Karpas-422 (cell line): Measurements from ENCODE around the gene ERCC6L2. TPM values are rescaled to one million over a fixed set of nuclear protein-coding genes. Genes with fewer than 3 reads are reported as not detected.

Experiments used
- DNase-seq: peaks from one replicate; pipeline ENCODE4 v3.0.0-alpha.2; 2015
- H2AFZ ChIP-seq: fragments of 200-600 bp; sonication (generic); 2 replicates; pipeline ENCODE4 v1.6.1; 2014; ENCODE audit warnings: antibody characterized with exemption, low read length, mixed read lengths
- H3K27ac ChIP-seq: fragments of 200-600 bp; sonication (generic); 2 replicates; pipeline ENCODE4 v1.5.1; 2014; ENCODE audit warnings: mild to moderate bottlenecking, low read length, moderate library complexity
- H3K27me3 ChIP-seq: fragments of 200-600 bp; sonication (generic); 2 replicates; pipeline ENCODE4 v1.6.1; 2014; ENCODE audit warnings: low read length, mixed read lengths
- H3K36me3 ChIP-seq: fragments of 200-600 bp; sonication (generic); 2 replicates; pipeline ENCODE4 v1.6.1; 2014; ENCODE audit warnings: low read length, mixed read lengths; ENCODE audit not compliant: insufficient read depth
- H3K4me1 ChIP-seq: fragments of 200-600 bp; sonication (generic); 2 replicates; pipeline ENCODE4 v1.6.1; 2014; ENCODE audit warnings: mild to moderate bottlenecking, low read length, mixed read lengths
- H3K4me2 ChIP-seq: fragments of 200-600 bp; sonication (generic); 2 replicates; pipeline ENCODE4 v1.6.1; 2014; ENCODE audit warnings: low read length, low read depth, mild to moderate bottlenecking; ENCODE audit not compliant: poor library complexity, severe bottlenecking
- H3K4me3 ChIP-seq: fragments of 200-600 bp; sonication (generic); 2 replicates; pipeline ENCODE4 v1.5.1; 2014; ENCODE audit warnings: mild to moderate bottlenecking, antibody characterized with exemption, low read length, mixed read lengths
- H3K79me2 ChIP-seq: fragments of 200-600 bp; sonication (generic); 2 replicates; pipeline ENCODE4 v1.6.1; 2014; ENCODE audit warnings: mild to moderate bottlenecking, low read length, mixed read lengths
- H3K9ac ChIP-seq: fragments of 200-600 bp; sonication (generic); 2 replicates; pipeline ENCODE4 v1.6.0; 2014; ENCODE audit warnings: low read length
- H3K9me2 ChIP-seq: fragments of 200-600 bp; sonication (generic), shearing (Covaris generic); replicated peaks from 2 replicates; pipeline ENCODE4 v1.6.0; 2014; ENCODE audit warnings: mild to moderate bottlenecking, low read length, moderate library complexity; ENCODE audit not compliant: insufficient read depth
- H3K9me3 ChIP-seq: fragments of 300-700, 200-600 bp; sonication (generic); 2 replicates; pipeline ENCODE4 v1.6.1; 2014; ENCODE audit warnings: low read length, mixed read lengths
- H4K20me1 ChIP-seq: fragments of 200-600 bp; sonication (generic); 2 replicates; pipeline ENCODE4 v1.6.1; 2014; ENCODE audit warnings: mild to moderate bottlenecking, antibody characterized with exemption, low read length, low read depth; ENCODE audit not compliant: insufficient read depth
- total RNA-seq: library from RNA; depleted of rRNA; stranded (reverse); fragments of >200 nt; shearing (Covaris generic); gene quantifications from 2 replicates; pipeline ENCODE4 v1.2.3, GENCODE V29; 2014; ENCODE audit warnings: low replicate concordance

ERCC6L2 gene
- total RNA-seq, 1 experiment from 2014 or later, result 54.1 TPM

DNA sequence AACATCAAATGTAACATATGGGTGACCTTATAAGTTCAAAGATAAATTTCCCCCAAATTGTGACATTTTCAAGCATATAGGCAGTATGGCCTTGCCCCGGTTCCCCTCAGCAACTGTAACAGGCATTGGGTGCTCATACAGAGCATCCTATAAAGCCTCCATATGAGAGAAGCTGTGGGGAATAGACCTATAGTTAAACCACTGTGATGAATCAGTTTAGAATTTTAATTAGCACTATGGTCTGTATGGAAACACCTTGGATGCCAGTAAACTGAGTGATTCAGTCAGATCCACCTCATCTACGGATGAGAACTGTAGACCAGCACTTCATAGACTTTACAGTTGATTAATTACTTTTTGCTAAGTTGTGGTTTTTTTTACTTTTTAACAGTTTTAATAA lies 79.4 kb downstream of the ERCC6L2 start:
- H3K27me3 ChIP-seq, result no peaks in the 10 kb centered on the region
- H2AFZ ChIP-seq, result no peak overlapping the region
- no peaks in the 10 kb centered on the region for H4K20me1 ChIP-seq
- no peak overlapping the region for H3K4me3 ChIP-seq
- no peaks in the 10 kb centered on the region for H3K79me2 ChIP-seq
- peaks cover 7% of the 10 kb centered on the region; the same call in 1 of the 2 replicates for H3K9me3 ChIP-seq
- H3K4me1 ChIP-seq, result no peaks in the 10 kb centered on the region
- H3K4me2 ChIP-seq, result no peak overlapping the region
- no peaks in the 10 kb centered on the region for H3K9me2 ChIP-seq
- H3K36me3 ChIP-seq, result peaks cover 20% of the 10 kb centered on the region
- no peak overlapping the region for H3K9ac ChIP-seq
- no peak overlapping the region for H3K27ac ChIP-seq
- no peak for DNase-seq

DNA sequence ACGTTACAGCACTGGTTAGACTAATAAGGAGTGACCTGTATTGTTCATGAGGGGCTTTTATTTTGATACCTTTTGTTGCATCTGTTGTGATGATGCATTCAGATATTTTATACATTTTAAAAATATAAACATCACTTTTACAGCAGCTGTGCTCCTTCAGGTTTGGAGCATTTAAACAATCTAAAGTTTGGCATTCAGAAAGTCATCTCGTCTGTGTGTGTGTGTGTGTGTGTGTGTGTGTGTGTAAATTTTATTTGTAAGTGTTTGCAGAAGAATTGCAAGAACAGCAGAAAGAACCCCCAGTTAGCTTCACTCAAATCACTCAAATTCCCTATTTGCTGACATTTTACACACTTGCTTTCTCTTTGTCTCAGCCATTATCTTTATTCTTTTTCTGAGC lies 87.4 kb downstream of the ERCC6L2 start:
- DNase-seq, result no peak
- H3K27ac ChIP-seq, result no peak overlapping the region
- H3K9me3 ChIP-seq, result no peaks in the 10 kb centered on the region
- no peak overlapping the region for H3K4me3 ChIP-seq
- no peaks in the 10 kb centered on the region for H3K4me1 ChIP-seq
- H3K4me2 ChIP-seq, result no peak overlapping the region
- no peaks in the 10 kb centered on the region for H4K20me1 ChIP-seq
- H3K79me2 ChIP-seq, result no peaks in the 10 kb centered on the region
- no peak overlapping the region for H2AFZ ChIP-seq
- 0 out of 2 replicates have a peak, but pooled peaks cover 2% of the 10 kb centered on the region for H3K36me3 ChIP-seq
- H3K9ac ChIP-seq, result no peak overlapping the region
- no peaks in the 10 kb centered on the region for H3K9me2 ChIP-seq
- no peaks in the 10 kb centered on the region for H3K27me3 ChIP-seq

DNA sequence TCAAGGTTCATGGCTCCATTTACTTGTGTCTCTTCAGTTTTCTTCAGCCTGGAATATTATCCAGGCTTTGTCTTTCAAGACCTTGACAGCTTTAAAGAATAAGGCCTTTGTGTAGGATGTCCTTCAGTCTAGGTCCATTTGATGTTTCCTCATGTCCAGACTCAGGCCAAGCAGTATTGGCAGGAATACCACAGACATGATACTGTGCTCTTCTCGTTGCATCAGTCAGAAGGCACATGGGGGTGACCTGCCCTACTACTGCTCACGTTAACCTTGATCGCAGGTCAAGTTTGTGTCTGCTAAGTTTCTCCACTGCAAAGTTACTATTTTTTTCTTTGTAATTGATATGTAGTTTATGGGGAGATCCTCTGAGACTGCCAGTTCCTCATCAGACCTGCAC lies 88.2 kb downstream of the ERCC6L2 start:
- Histone ChIP-seq H3K4me2 (no peak overlapping the region), H3K9me3 (no peaks in the 10 kb centered on the region), H3K9me2 (no peaks in the 10 kb centered on the region), H3K4me1 (no peaks in the 10 kb centered on the region), H4K20me1 (no peaks in the 10 kb centered on the region), H3K27ac (no peak overlapping the region), H3K9ac (no peak overlapping the region), H3K4me3 (no peak overlapping the region), H3K36me3 (0 out of 2 replicates have a peak, but pooled peaks cover 2% of the 10 kb centered on the region), H3K27me3 (no peaks in the 10 kb centered on the region), H3K79me2 (no peaks in the 10 kb centered on the region), H2AFZ (no peak overlapping the region)
- no peak for DNase-seq

DNA sequence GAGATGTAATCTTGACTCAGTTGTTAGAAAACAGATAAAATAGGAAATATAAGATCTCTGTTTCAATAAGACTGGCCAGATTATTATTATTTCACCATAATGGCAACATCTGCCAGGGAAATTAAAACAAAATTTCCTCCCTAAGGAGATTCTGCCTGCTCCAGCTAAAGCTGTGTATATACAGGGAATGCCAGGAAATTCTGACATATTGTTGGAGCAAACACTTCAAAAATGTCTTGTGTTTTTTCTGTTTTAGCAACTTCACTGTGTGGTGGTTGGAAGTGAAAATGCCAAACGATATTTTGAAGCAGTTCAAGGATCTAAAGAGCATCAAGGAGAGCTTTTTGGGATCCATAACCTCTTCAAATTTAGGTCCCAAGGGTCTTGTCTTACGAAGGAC lies 90.8 kb downstream of the ERCC6L2 start:
- H3K36me3 ChIP-seq, result peaks cover 7% of the 10 kb centered on the region; the same call in 1 of the 2 replicates
- no peaks in the 10 kb centered on the region for H3K9me3 ChIP-seq
- no peak overlapping the region for H3K27ac ChIP-seq
- no peaks in the 10 kb centered on the region for H4K20me1 ChIP-seq
- H3K79me2 ChIP-seq, result no peaks in the 10 kb centered on the region
- H2AFZ ChIP-seq, result no peak overlapping the region
- DNase-seq, result no peak
- H3K9me2 ChIP-seq, result no peaks in the 10 kb centered on the region
- no peak overlapping the region for H3K4me3 ChIP-seq
- no peaks in the 10 kb centered on the region for H3K27me3 ChIP-seq
- no peak overlapping the region for H3K4me2 ChIP-seq
- no peaks in the 10 kb centered on the region for H3K4me1 ChIP-seq
- no peak overlapping the region for H3K9ac ChIP-seq

DNA sequence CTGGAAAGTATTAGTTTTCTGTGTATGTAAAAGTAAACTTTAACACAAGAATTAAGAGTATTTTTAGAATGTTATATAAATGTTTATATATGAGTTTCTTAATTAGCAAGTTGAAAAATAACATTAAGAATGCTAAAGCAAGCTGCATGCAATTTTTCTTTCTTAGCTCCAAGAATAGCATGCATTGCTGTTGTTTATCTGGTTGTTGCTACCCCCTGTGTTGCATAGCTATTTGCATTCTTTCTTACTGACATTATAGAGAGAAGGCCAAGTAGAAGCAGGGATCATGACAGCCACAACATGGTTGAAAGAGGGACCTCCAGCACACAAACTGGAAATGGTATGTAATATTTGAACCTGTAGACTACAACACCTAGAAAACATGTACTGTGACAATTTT lies 94.8 kb downstream of the ERCC6L2 start:
- Histone ChIP-seq H4K20me1 (no peaks in the 10 kb centered on the region), H3K4me2 (no peak overlapping the region), H3K4me3 (no peak overlapping the region), H3K27ac (no peak overlapping the region), H3K27me3 (no peaks in the 10 kb centered on the region), H2AFZ (no peak overlapping the region), H3K9me2 (no peaks in the 10 kb centered on the region), H3K9me3 (no peaks in the 10 kb centered on the region), H3K4me1 (no peaks in the 10 kb centered on the region), H3K79me2 (no peaks in the 10 kb centered on the region), H3K9ac (no peak overlapping the region), H3K36me3 (peaks cover 19% of the 10 kb centered on the region; the same call in 1 of the 2 replicates)
- no peak for DNase-seq

DNA sequence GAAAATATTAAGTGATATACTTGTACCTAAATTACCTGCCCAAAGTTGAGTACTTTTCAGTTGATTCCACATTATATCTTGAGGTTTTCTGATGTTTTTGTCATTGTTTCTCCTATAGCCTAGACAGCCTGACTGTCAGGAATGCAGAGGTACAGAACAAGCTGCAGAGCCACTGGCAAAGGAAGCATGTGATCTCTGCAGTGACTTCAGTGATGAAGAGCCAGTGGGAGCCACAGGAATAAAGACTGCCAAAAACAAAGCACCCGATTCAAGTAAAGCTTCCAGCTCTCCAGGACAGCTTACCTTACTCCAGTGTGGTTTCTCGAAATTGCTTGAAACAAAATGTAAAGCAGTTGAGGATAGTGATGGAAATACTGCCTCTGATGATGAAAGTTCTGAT lies 96.3 kb downstream of the ERCC6L2 start:
- Histone ChIP-seq H3K9me3 (no peaks in the 10 kb centered on the region), H3K9ac (no peak overlapping the region), H3K9me2 (no peaks in the 10 kb centered on the region), H3K27me3 (no peaks in the 10 kb centered on the region), H2AFZ (no peak overlapping the region), H3K27ac (no peak overlapping the region), H4K20me1 (no peaks in the 10 kb centered on the region), H3K36me3 (peaks cover 19% of the 10 kb centered on the region; the same call in 1 of the 2 replicates), H3K4me2 (no peak overlapping the region), H3K4me3 (no peak overlapping the region), H3K4me1 (no peaks in the 10 kb centered on the region), H3K79me2 (no peaks in the 10 kb centered on the region)
- no peak for DNase-seq

DNA sequence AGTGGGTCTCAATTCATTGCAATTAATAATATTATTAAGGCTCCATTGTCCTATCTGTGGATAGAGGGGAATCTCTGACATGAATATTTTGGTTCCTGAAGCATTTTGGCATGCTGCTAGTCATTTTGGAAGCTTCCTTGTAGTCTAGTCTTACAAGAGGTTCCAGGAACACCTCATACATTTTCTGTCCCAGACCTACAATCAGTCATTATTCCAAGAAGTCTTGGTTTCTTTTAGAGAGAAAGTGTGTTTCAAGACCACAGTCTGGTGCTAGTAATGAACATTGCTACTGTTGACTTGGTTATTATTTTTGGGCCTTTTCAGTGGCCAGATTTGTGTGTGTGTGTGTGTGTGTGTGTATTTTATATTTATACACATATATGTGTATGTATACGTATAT lies 98.9 kb downstream of the ERCC6L2 start:
- no peak for DNase-seq
- Histone ChIP-seq H3K36me3 (peaks cover 32% of the 10 kb centered on the region; the same call in 1 of the 2 replicates), H2AFZ (no peak overlapping the region), H3K27me3 (no peaks in the 10 kb centered on the region), H3K4me3 (no peak overlapping the region), H3K79me2 (no peaks in the 10 kb centered on the region), H3K9me3 (no peaks in the 10 kb centered on the region), H3K9me2 (no peaks in the 10 kb centered on the region), H3K4me1 (no peaks in the 10 kb centered on the region), H3K4me2 (no peak overlapping the region), H3K27ac (no peak overlapping the region), H4K20me1 (no peaks in the 10 kb centered on the region), H3K9ac (no peak overlapping the region)

DNA sequence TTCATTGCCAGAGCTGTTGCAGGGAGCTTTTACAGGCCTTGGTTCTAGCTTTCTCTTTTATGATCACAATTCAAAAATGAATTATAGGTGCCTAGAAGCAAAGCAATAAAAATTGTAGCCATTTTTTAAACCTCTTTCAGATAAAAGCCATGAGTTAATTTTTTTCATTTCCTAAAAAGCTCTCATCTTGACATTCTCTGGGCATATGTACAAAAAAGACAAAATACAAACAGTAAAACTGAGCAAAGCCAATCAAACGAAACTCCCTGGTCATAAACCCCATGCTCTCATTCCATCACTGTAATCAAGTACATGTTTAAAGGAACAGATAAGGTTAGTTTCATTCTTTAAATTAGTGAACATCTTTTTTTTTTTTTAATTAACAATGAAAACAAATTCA lies 101.9 kb downstream of the ERCC6L2 start:
- Histone ChIP-seq H3K36me3 (peaks cover 18% of the 10 kb centered on the region; the same call in 1 of the 2 replicates), H3K4me3 (no peak overlapping the region), H3K4me1 (peaks cover 16% of the 10 kb centered on the region), H3K27me3 (no peaks in the 10 kb centered on the region), H3K9ac (no peak overlapping the region), H3K9me2 (no peaks in the 10 kb centered on the region), H3K79me2 (no peaks in the 10 kb centered on the region), H3K27ac (no peak overlapping the region), H3K9me3 (no peaks in the 10 kb centered on the region), H4K20me1 (no peaks in the 10 kb centered on the region), H3K4me2 (no peak overlapping the region), H2AFZ (no peak overlapping the region)
- no peak for DNase-seq

DNA sequence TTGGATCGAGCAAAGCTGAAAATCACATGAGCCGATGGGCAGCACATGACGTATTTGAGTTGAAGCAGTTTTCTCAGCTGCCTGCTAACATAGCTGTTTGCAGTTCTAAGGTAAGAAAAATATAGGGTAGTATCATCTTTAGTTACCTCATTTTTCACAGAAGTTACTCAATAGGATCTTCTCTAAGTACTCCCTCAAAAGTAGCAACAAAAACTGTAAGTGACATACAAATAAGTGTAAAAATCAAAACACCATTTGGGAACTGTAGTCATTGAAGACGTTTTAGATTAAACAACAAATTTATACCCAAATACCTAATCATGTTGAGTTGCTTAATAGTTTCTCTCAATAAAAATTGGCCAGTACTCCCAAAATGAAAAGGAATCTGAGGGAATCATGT lies 102.6 kb downstream of the ERCC6L2 start:
- H2AFZ ChIP-seq, result no peak overlapping the region
- no peak for DNase-seq
- no peak overlapping the region for H3K9ac ChIP-seq
- H3K27ac ChIP-seq, result no peak overlapping the region
- H3K36me3 ChIP-seq, result peaks cover 17% of the 10 kb centered on the region; the same call in 1 of the 2 replicates
- no peaks in the 10 kb centered on the region for H3K9me2 ChIP-seq
- no peaks in the 10 kb centered on the region for H3K9me3 ChIP-seq
- no peak overlapping the region for H3K4me2 ChIP-seq
- H3K4me1 ChIP-seq, result peaks cover 16% of the 10 kb centered on the region
- no peaks in the 10 kb centered on the region for H3K79me2 ChIP-seq
- no peak overlapping the region for H3K4me3 ChIP-seq
- H4K20me1 ChIP-seq, result no peaks in the 10 kb centered on the region
- no peaks in the 10 kb centered on the region for H3K27me3 ChIP-seq
